NB4 (cell line): ENCODE results near the gene PDE4B.

Experiments used
- DNase-seq: peaks from one replicate; pipeline ENCODE4 v3.0.0; 2010; ENCODE audit warnings: low read depth
- H3K4me3 ChIP-seq: one replicate; pipeline ENCODE4 v1.5.1; 2011; ENCODE audit warnings: mild to moderate bottlenecking, low read depth, low read length, moderate library complexity
- MYC ChIP-seq: IDR thresholded peaks from 2 replicates; pipeline ENCODE4 v1.6.1; 2011; ENCODE audit warnings: low read depth, low read length
- POLR2A ChIP-seq: IDR thresholded peaks from 2 replicates; pipeline ENCODE4 v1.6.1; 2011; ENCODE audit warnings: mild to moderate bottlenecking; ENCODE audit not compliant: insufficient read length; ENCODE audit errors: extremely low read depth
- TF ChIP-seq, protein P1 (sequence below): IDR thresholded peaks from 2 replicates; pipeline ENCODE4 v1.6.1; 2011; ENCODE audit warnings: low read depth, low read length
- TF ChIP-seq, protein P2 (sequence below): IDR thresholded peaks from one replicate; pipeline ENCODE4 v1.5.1; 2012; ENCODE audit warnings: low read depth, low read length

The PDE4B gene

DNA sequence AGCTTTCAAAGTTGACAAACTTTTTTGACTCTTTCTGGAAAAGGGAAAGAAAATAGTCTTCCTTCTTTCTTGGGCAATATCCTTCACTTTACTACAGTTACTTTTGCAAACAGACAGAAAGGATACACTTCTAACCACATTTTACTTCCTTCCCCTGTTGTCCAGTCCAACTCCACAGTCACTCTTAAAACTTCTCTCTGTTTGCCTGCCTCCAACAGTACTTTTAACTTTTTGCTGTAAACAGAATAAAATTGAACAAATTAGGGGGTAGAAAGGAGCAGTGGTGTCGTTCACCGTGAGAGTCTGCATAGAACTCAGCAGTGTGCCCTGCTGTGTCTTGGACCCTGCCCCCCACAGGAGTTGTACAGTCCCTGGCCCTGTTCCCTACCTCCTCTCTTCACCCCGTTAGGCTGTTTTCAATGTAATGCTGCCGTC is 580.5 kb downstream of the PDE4B start:
- H3K4me3 ChIP-seq = no peak overlapping the region
- TF ChIP-seq, protein P1, sequence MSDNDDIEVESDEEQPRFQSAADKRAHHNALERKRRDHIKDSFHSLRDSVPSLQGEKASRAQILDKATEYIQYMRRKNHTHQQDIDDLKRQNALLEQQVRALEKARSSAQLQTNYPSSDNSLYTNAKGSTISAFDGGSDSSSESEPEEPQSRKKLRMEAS = no peak
- TF ChIP-seq, protein P2, sequence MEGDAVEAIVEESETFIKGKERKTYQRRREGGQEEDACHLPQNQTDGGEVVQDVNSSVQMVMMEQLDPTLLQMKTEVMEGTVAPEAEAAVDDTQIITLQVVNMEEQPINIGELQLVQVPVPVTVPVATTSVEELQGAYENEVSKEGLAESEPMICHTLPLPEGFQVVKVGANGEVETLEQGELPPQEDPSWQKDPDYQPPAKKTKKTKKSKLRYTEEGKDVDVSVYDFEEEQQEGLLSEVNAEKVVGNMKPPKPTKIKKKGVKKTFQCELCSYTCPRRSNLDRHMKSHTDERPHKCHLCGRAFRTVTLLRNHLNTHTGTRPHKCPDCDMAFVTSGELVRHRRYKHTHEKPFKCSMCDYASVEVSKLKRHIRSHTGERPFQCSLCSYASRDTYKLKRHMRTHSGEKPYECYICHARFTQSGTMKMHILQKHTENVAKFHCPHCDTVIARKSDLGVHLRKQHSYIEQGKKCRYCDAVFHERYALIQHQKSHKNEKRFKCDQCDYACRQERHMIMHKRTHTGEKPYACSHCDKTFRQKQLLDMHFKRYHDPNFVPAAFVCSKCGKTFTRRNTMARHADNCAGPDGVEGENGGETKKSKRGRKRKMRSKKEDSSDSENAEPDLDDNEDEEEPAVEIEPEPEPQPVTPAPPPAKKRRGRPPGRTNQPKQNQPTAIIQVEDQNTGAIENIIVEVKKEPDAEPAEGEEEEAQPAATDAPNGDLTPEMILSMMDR = no peak
- TF ChIP-seq POLR2A (no peak), MYC (no peak)
- DNase-seq = peak; percentile 85

DNA sequence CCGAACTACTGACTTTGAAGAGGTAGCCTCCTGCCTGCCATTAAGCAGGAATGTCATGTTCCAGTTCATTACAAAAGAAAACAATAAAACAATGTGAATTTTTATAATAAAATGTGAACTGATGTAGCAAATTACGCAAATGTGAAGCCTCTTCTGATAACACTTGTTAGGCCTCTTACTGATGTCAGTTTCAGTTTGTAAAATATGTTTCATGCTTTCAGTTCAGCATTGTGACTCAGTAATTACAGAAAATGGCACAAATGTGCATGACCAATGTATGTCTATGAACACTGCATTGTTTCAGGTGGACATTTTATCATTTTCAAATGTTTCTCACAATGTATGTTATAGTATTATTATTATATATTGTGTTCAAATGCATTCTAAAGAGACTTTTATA is 581.5 kb downstream of the PDE4B start:
- no peak for DNase-seq
- TF ChIP-seq, protein P2 = no peak
- TF ChIP-seq MYC (no peak), POLR2A (no peak)
- TF ChIP-seq, protein P1 = no peak
- H3K4me3 ChIP-seq = no peak overlapping the region

DNA sequence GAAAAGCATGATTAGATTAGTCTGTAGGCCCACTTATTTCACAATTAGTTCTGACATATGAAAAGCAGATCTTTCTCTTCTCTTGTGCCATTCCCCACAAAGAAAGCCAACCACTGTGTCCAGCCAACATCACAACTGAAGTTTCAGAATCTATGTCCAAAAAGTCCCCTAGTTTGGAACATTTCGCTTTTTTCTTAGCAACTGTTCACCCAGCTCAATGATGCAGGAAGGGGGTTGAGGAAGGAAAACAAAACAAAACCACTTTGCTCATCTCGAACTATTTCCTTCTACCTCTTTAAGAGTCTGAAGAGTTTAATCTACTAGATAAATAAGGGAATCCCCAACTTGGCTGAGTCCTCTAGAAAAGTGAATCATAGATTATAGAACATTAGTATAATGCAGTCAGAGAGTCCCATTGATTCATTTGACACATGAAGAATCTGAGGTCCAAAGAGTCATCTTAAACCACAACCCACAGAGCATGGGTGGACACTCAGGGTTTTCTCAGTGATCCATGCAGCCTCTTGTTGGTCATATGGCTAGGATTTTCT is 581.9 kb downstream of the PDE4B start:
- TF ChIP-seq, protein P2 = no peak
- TF ChIP-seq MYC (no peak), POLR2A (no peak)
- TF ChIP-seq, protein P1 = no peak
- peak; percentile 59 for DNase-seq
- no peak overlapping the region for H3K4me3 ChIP-seq

DNA sequence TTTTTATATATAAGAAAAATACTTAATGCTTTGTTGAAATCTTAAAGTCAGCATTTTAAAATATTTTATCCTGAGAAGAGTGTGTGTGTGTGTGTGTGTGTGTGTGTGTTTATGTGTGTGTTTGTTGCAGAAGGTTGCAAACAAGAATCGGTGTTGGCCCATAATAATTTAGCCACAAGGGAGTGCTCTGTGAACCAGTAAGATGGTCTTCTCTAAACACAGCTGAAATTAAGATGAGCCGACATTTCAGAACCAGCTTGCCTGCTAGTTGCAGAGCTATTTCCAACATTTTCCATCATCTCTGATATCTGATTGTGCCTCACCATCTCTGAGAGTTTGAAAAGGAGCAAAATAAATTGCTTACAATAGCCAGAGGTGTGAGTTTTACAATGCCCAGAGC is 582.4 kb downstream of the PDE4B start:
- no peak for TF ChIP-seq MYC
- TF ChIP-seq, protein P1 = no peak
- TF ChIP-seq POLR2A = no peak
- TF ChIP-seq, protein P2 = no peak

DNA sequence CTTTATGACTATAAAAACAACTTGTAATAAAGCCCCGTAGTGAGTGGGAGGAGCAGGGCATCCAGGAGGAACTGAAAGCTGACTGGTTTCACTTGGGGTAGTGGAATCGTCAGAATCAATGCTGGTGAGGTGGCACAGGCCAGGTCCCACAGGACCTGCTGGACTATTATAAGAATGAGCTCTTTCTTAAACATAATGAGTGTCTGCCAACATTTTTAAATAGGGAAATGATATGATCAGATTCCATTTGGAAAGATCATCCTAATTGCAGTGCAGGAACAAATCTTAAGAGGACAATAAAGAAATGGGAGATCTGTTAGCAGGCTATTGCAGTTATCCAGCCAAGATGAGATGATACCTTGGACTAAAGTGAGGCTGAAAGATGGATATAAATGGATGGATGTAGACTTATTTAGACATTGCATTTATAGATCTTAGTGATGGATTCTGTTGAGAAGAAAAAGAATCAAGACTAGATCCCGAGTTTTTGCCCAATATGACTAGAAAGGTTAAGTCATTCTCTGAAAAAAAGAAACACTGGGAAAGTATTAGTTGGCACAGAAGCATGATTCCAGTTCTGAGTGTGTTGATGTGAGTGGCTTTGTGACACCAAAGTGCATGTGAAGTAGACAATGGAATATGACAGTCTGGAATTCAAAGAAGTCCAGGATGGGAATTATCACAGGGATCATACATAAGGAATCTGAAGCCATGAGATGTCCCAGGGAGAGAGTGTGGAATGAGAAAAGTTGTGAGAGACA is 587.9 kb downstream of the PDE4B start:
- DNase-seq = peak; percentile 83
- H3K4me3 ChIP-seq = no peak overlapping the region
- TF ChIP-seq MYC (no peak), POLR2A (no peak)
- TF ChIP-seq, protein P2 = no peak
- TF ChIP-seq, protein P1 = no peak

More for the DNA sequence above, 582.4 kb downstream of the PDE4B start:
- no peak overlapping the region for H3K4me3 ChIP-seq
- DNase-seq = peak; percentile 60
